HEK293 (cell line): Measurements from ENCODE around the gene CCDC14.

Experiments used
- AEBP2 ChIP-seq: fragments of 450-650 bp; formaldehyde crosslinking; IDR thresholded peaks from 2 replicates; pipeline ENCODE4 v1.5.1; 2016; ENCODE audit warnings: missing biosample characterization, missing genetic modification characterization, borderline replicate concordance
- CTCF ChIP-seq: fragments of 450-650 bp; formaldehyde crosslinking; IDR thresholded peaks from 2 replicates; pipeline ENCODE4 v1.5.1; 2016; ENCODE audit warnings: missing biosample characterization, missing genetic modification characterization
- PRDM10 ChIP-seq: fragments of 450-650 bp; formaldehyde crosslinking; IDR thresholded peaks from 2 replicates; pipeline ENCODE4 v1.5.1; 2016; ENCODE audit warnings: missing biosample characterization, missing genetic modification characterization
- SCRT2 ChIP-seq: fragments of 450-650 bp; formaldehyde crosslinking; IDR thresholded peaks from 2 replicates; pipeline ENCODE4 v1.5.1; 2016; ENCODE audit warnings: missing biosample characterization, missing genetic modification characterization
- SETDB1 ChIP-seq: IDR thresholded peaks from one replicate; pipeline ENCODE4 v1.6.1; 2017; ENCODE audit warnings: mild to moderate bottlenecking, low read length, moderate library complexity, mixed read lengths; ENCODE audit not compliant: insufficient read length
- SP7 ChIP-seq: fragments of 450-650 bp; formaldehyde crosslinking; IDR thresholded peaks from 2 replicates; pipeline ENCODE4 v1.5.1; 2016; ENCODE audit warnings: missing biosample characterization, missing genetic modification characterization
- TCF7L2 ChIP-seq: IDR thresholded peaks from 2 replicates; pipeline ENCODE4 v1.6.1; 2011; ENCODE audit warnings: low read depth, mild to moderate bottlenecking, inconsistent platforms, low read length, moderate library complexity, borderline replicate concordance
- YY2 ChIP-seq: fragments of 450-650 bp; formaldehyde crosslinking; IDR thresholded peaks from 2 replicates; pipeline ENCODE4 v1.5.1; 2016; ENCODE audit warnings: missing biosample characterization, missing genetic modification characterization
- ZBTB17 ChIP-seq: fragments of 450-650 bp; formaldehyde crosslinking; IDR thresholded peaks from 2 replicates; pipeline ENCODE4 v1.5.1; 2016; ENCODE audit warnings: missing biosample characterization, missing genetic modification characterization
- ZNF112 ChIP-seq: fragments of 450-650 bp; formaldehyde crosslinking; IDR thresholded peaks from 2 replicates; pipeline ENCODE4 v1.5.0; 2017; ENCODE audit warnings: missing biosample characterization, missing genetic modification characterization
- ZNF133 ChIP-seq: fragments of 450-650 bp; formaldehyde crosslinking; IDR thresholded peaks from 2 replicates; pipeline ENCODE4 v1.5.1; 2016; ENCODE audit warnings: missing biosample characterization, missing genetic modification characterization
- ZNF311 ChIP-seq: fragments of 450-650 bp; formaldehyde crosslinking; IDR thresholded peaks from 2 replicates; pipeline ENCODE4 v1.5.1; 2017; ENCODE audit warnings: missing biosample characterization, missing genetic modification characterization, borderline replicate concordance
- ZNF350 ChIP-seq: fragments of 450-650 bp; formaldehyde crosslinking; IDR thresholded peaks from 2 replicates; pipeline ENCODE4 v1.5.0; 2017; ENCODE audit warnings: missing biosample characterization, mild to moderate bottlenecking, missing genetic modification characterization
- ZNF530 ChIP-seq: fragments of 450-650 bp; formaldehyde crosslinking; IDR thresholded peaks from 2 replicates; pipeline ENCODE4 v1.5.1; 2016; ENCODE audit warnings: low read depth, missing biosample characterization, missing genetic modification characterization
- ZNF580 ChIP-seq: fragments of 450-650 bp; formaldehyde crosslinking; IDR thresholded peaks from 2 replicates; pipeline ENCODE4 v1.5.1; 2016; ENCODE audit warnings: missing biosample characterization, missing genetic modification characterization
- ZNF600 ChIP-seq: fragments of 450-650 bp; formaldehyde crosslinking; IDR thresholded peaks from 2 replicates; pipeline ENCODE4 v1.5.1; 2016; ENCODE audit warnings: missing biosample characterization, missing genetic modification characterization
- ZNF624 ChIP-seq: fragments of 450-650 bp; formaldehyde crosslinking; IDR thresholded peaks from 2 replicates; pipeline ENCODE4 v1.5.1; 2017; ENCODE audit warnings: missing biosample characterization, missing genetic modification characterization
- ZNF658 ChIP-seq: fragments of 450-650 bp; formaldehyde crosslinking; IDR thresholded peaks from 2 replicates; pipeline ENCODE4; 2016; ENCODE audit warnings: missing biosample characterization, missing genetic modification characterization
- ZNF660 ChIP-seq: fragments of 450-650 bp; IDR thresholded peaks from 2 replicates; pipeline ENCODE4 v1.5.1; 2018; ENCODE audit warnings: missing biosample characterization, mild to moderate bottlenecking, missing genetic modification characterization
- ZNF664 ChIP-seq: fragments of 450-650 bp; formaldehyde crosslinking; IDR thresholded peaks from 2 replicates; pipeline ENCODE4 v1.5.1; 2016; ENCODE audit warnings: missing biosample characterization, missing genetic modification characterization
- ZNF670 ChIP-seq: fragments of 450-650 bp; formaldehyde crosslinking; IDR thresholded peaks from 2 replicates; pipeline ENCODE4 v1.5.1; 2016; ENCODE audit warnings: missing biosample characterization, missing genetic modification characterization, low read depth
- ZNF777 ChIP-seq: fragments of 450-650 bp; formaldehyde crosslinking; IDR thresholded peaks from 2 replicates; pipeline ENCODE4 v1.5.1; 2017; ENCODE audit warnings: missing biosample characterization, missing genetic modification characterization, borderline replicate concordance
- ZNF785 ChIP-seq: fragments of 450-650 bp; formaldehyde crosslinking; IDR thresholded peaks from 2 replicates; pipeline ENCODE4 v1.5.1; 2016; ENCODE audit warnings: missing biosample characterization, missing genetic modification characterization
- ZSCAN18 ChIP-seq: fragments of 450-650 bp; formaldehyde crosslinking; IDR thresholded peaks from 2 replicates; pipeline ENCODE4 v1.5.1; 2016; ENCODE audit warnings: missing biosample characterization, missing genetic modification characterization
- ZSCAN23 ChIP-seq: fragments of 450-650 bp; formaldehyde crosslinking; IDR thresholded peaks from 2 replicates; pipeline ENCODE4 v1.5.1; 2016; ENCODE audit warnings: missing biosample characterization, missing genetic modification characterization
- ZSCAN30 ChIP-seq: fragments of 450-650 bp; IDR thresholded peaks from 2 replicates; pipeline ENCODE4 v1.5.1; 2018; ENCODE audit warnings: missing biosample characterization, mild to moderate bottlenecking, missing genetic modification characterization, moderate library complexity

The CCDC14 gene

GRCh38 chr3:123936400-123936799, 24.6 kb downstream of the CCDC14 start (continued):
- no peak for TF ChIP-seq AEBP2
- peak; percentile 98 for TF ChIP-seq ZSCAN23
- no peak for TF ChIP-seq ZNF777 (tag by site-specific recombination)
- no peak for TF ChIP-seq ZSCAN18 (tag by site-specific recombination)
- no peak for TF ChIP-seq ZNF660 (tag by site-specific recombination)
- peak; percentile 80 for TF ChIP-seq ZBTB17 (tag by site-specific recombination)
- no peak for TF ChIP-seq ZNF785 (tag by site-specific recombination)
- no peak for TF ChIP-seq ZSCAN30 (tag by site-specific recombination)
- peak; percentile 93 for TF ChIP-seq TCF7L2
- TF ChIP-seq ZNF600 (tag by site-specific recombination), result peak; percentile 59; the same call in 1 of the 2 replicates
- peak; percentile 95 for TF ChIP-seq SP7
- TF ChIP-seq ZNF311 (tag by site-specific recombination), result no peak
- TF ChIP-seq ZNF530 (tag by site-specific recombination), result no peak
- TF ChIP-seq YY2 (tag by site-specific recombination), result peak; percentile 52; the same call in 1 of the 2 replicates
- no peak for TF ChIP-seq ZNF624 (tag by site-specific recombination)
- no peak for TF ChIP-seq ZNF112
- no peak for TF ChIP-seq ZNF133
- no peak for TF ChIP-seq CTCF (tag by site-specific recombination)
- TF ChIP-seq ZNF670 (tag by site-specific recombination), result no peak
- TF ChIP-seq SCRT2, result no peak
- TF ChIP-seq ZNF664, result peak; percentile 81
- peak; percentile 94 for TF ChIP-seq ZNF580 (tag by site-specific recombination)
- TF ChIP-seq PRDM10, result peak; percentile 83
- TF ChIP-seq SETDB1, result no peak
- no peak for TF ChIP-seq ZNF658 (tag by site-specific recombination)
- TF ChIP-seq ZNF350, result no peak
